Kidney epithelial cell (primary cell): ENCODE data around the gene ABHD14A. TPM values are rescaled to one million over a fixed set of nuclear protein-coding genes. Genes with fewer than 3 reads are reported as not detected.
A peak's percentile ranks its signal among the peaks of the same experiment; 100 is the strongest.

Experiments used
- DNase-seq: peaks from one replicate; pipeline ENCODE4 v3.0.0-alpha.2; 2010; ENCODE audit warnings: low read depth
- H3K27me3 ChIP-seq: 2 replicates; pipeline ENCODE4 v1.6.0; 2011; ENCODE audit warnings: low read length; ENCODE audit not compliant: control insufficient read depth, insufficient read depth
- H3K36me3 ChIP-seq: 2 replicates; pipeline ENCODE4 v1.5.1; 2011; ENCODE audit warnings: low read length; ENCODE audit not compliant: control insufficient read depth, insufficient read depth
- H3K4me3 ChIP-seq: 2 replicates; pipeline ENCODE4 v1.5.1; 2011; ENCODE audit warnings: low read depth, mild to moderate bottlenecking, control low read depth, low read length
- total RNA-seq: library from RNA; depleted of rRNA; stranded (reverse); fragments of >200 nt; gene quantifications from 2 replicates; pipeline ENCODE4 v1.2.3, GENCODE V29; 2015
- TF ChIP-seq, protein P1 (sequence below): IDR thresholded peaks from 2 replicates; pipeline ENCODE4 v1.5.1; 2011; ENCODE audit warnings: mild to moderate bottlenecking, moderate library complexity, low read length, control low read depth, inconsistent platforms; ENCODE audit not compliant: insufficient read depth, poor library complexity, severe bottlenecking

The ABHD14A gene
- total RNA-seq, 1 donor from 2014 or later = 15.3 TPM

DNA sequence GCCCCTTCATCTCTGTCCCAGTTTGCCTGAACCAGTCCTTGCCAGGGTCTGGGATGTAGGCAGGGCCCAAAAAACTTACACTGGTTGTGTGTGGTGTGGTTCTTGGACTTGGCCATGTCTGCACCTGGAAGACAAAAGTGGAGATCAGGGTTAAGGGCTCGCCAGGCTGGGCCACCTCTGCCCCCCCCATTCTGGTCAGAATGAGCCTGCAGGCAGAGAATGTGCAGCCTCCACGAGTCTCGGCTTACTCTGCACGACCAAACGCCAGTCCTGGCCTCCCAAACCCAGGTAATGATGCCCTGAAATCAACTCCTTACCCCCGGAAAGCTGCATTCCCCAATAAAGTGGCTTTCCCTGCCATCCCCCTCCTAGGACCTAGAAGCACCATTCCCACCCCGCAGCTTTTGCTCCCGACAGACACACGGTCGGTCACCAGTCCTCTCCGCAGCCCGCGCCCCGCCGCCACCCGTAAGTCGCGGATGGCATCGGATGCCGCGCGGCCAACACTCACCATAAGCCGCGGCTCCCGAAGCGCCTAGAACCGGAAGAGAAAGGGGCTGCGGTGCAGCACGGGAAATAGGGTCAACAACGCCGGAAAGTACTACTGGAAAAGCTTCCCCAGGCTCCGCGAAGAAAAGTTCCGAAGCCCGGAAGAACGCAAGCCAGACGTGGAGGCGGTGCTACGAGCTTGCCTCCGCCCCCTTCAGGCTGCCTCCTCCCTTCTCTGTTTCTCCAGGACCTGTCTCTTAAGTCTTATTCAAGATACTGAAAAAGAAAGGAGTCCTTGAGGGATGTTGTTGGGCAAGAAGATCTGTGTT lies 20.7 kb downstream of the ABHD14A start, which contains the start of gene RPL29:
TSS of gene RPL29 (minus strand) at position 550 of the 818 bp plus-strand sequence. CDS start at position 116, 434 bp downstream.
- Histone ChIP-seq H3K36me3 (peaks cover 4% of the 10 kb centered on the region), H3K27me3 (no peaks in the 10 kb centered on the region), H3K4me3 (peak within 1 kb of the TSS; percentile 97)
- TF ChIP-seq, protein P1, sequence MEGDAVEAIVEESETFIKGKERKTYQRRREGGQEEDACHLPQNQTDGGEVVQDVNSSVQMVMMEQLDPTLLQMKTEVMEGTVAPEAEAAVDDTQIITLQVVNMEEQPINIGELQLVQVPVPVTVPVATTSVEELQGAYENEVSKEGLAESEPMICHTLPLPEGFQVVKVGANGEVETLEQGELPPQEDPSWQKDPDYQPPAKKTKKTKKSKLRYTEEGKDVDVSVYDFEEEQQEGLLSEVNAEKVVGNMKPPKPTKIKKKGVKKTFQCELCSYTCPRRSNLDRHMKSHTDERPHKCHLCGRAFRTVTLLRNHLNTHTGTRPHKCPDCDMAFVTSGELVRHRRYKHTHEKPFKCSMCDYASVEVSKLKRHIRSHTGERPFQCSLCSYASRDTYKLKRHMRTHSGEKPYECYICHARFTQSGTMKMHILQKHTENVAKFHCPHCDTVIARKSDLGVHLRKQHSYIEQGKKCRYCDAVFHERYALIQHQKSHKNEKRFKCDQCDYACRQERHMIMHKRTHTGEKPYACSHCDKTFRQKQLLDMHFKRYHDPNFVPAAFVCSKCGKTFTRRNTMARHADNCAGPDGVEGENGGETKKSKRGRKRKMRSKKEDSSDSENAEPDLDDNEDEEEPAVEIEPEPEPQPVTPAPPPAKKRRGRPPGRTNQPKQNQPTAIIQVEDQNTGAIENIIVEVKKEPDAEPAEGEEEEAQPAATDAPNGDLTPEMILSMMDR = no peak
- peak; percentile 80 for DNase-seq

DNA sequence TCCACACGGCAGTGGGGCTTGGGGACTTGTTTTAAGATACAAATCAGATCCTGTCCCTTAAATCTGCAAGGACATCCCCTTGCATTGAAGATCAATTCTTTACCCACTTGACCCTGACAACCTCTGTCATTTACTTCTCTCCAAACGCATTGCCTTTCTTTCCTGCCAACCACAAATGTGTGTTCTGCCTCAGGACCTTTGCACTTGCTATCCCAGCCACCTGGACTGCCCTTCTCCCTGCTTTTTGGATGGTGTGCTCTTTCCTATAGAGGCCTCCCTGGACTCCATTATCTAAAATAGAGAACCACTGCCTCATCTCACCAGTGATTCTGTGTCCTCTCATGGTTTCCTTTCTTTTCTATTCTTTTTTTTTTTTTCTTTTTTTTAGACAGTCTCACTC lies 22.3 kb downstream of the ABHD14A start:
- DNase-seq = no peak
- no peak overlapping the region for H3K4me3 ChIP-seq

DNA sequence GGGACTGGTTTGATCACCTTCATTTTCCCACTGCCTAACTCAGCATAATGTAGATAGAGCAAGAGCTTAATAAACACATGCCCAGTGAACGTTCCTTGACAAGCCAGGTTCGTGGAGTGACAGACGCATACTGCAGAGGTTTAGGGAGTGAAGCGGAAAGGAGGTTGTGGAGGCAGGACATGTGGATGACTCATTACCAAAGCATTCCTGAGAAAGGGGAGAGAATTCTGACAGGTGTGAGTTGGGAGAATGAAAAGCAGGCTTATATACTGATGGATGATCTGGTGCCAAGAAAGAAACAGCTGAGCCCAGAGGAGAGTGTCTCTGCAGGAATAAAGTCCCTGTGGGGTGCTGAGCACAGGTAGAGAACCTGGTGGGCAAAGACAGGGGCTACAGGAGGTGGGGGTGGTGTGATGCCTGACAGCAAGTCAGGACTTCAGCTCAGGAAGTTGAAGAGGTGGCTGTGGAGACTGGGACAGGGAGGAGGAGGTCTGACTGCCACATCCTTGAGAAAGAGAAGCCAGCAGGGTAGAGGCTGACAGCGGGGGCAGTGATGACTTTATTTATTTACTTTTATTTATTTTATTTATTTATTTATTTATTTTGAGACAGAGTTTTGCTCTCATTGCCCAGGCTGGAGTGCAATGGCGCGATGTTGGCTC lies 23.2 kb downstream of the ABHD14A start:
- DNase-seq = no peak
- no peak overlapping the region for H3K4me3 ChIP-seq
- TF ChIP-seq, protein P1 = no peak
- H3K36me3 ChIP-seq = peaks cover 2% of the 10 kb centered on the region
- H3K27me3 ChIP-seq = no peaks in the 10 kb centered on the region

More for the DNA sequence above, 22.3 kb downstream of the ABHD14A start:
- Histone ChIP-seq H3K27me3 (no peaks in the 10 kb centered on the region), H3K36me3 (peaks cover 2% of the 10 kb centered on the region)
- TF ChIP-seq, protein P1 = no peak

DNA sequence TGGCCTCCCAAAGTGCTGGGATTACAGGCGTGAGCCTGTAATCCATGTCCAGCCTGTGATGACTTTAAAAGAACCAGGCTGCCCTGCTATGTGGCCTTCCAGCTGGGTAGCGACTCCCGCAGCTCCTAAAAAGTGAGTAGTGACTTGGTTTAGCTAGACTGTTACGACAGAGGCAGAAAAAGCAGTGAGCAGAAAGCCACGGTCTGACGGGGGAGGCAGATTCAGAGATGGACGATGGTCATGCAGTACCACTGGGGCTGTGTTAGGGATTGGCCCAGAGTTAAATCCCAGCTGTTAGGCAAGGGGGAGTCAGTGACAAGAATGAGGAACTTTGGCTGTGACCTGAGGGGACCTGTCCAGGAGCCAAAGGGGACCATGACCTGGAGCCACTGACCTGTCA lies 23.9 kb downstream of the ABHD14A start:
- no peak for DNase-seq
- Histone ChIP-seq H3K4me3 (no peak overlapping the region), H3K36me3 (peaks cover 2% of the 10 kb centered on the region), H3K27me3 (no peaks in the 10 kb centered on the region)
- TF ChIP-seq, protein P1 = no peak

DNA sequence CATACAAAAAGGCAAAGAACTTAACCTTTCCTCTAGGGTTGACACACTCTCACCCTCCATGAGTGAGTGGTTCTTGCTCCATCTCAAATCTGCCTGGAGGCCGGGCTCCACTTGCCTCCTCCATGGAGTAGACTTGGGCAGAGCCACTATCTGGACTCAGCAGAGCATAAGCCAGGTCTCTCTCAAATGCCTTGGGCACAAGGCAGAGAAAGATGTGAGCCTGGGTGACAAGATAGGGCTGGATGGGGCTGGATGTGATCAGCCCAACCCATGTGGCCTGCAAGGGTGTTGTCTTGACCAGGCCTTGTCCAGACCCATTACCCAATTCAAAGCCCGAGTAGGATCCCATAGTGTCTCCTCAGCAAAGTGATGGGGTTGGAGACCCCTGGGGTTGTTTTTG lies 25.0 kb downstream of the ABHD14A start:
- Histone ChIP-seq H3K4me3 (no peak overlapping the region), H3K27me3 (no peaks in the 10 kb centered on the region), H3K36me3 (no peaks in the 10 kb centered on the region)
- DNase-seq = no peak
- TF ChIP-seq, protein P1 = no peak
